DND-41 (cell line): Measurements from ENCODE around the gene PLSCR4.

Source experiments
- EZH2 ChIP-seq: IDR thresholded peaks from 3 replicates; pipeline ENCODE4 v1.6.1; 2012; ENCODE audit warnings: borderline replicate concordance, low read depth, mild to moderate bottlenecking, moderate library complexity, low read length, inconsistent platforms; ENCODE audit not compliant: severe bottlenecking
- TF ChIP-seq, protein P1 (sequence below): IDR thresholded peaks from 2 replicates; pipeline ENCODE4 v1.5.1; 2012; ENCODE audit warnings: borderline replicate concordance, low read length, moderate library complexity, mild to moderate bottlenecking; ENCODE audit not compliant: poor library complexity, severe bottlenecking; ENCODE audit errors: extremely low read depth

DNA sequence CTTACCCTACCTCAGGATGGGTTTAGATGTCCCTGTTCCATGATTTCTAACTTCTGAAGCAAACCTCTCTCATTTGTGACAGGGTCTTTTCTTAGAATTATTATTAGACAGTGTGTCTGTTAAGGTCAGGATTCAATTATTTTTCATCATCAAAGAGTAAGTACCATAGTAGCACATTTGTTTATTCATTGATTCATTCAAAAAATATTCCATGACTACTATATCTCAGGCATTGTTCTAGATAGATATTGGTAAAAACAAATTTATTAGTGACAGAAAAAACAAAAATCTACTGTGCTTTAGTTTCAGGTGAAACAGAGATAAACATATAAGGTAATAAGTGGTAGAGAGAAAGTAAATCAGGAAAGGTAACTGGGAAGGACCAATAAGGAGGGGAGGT lies 86.4 kb downstream of the PLSCR4 start:
- TF ChIP-seq, protein P1, sequence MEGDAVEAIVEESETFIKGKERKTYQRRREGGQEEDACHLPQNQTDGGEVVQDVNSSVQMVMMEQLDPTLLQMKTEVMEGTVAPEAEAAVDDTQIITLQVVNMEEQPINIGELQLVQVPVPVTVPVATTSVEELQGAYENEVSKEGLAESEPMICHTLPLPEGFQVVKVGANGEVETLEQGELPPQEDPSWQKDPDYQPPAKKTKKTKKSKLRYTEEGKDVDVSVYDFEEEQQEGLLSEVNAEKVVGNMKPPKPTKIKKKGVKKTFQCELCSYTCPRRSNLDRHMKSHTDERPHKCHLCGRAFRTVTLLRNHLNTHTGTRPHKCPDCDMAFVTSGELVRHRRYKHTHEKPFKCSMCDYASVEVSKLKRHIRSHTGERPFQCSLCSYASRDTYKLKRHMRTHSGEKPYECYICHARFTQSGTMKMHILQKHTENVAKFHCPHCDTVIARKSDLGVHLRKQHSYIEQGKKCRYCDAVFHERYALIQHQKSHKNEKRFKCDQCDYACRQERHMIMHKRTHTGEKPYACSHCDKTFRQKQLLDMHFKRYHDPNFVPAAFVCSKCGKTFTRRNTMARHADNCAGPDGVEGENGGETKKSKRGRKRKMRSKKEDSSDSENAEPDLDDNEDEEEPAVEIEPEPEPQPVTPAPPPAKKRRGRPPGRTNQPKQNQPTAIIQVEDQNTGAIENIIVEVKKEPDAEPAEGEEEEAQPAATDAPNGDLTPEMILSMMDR: no peak
- no peak for TF ChIP-seq EZH2
